GM21447 (cell line): ENCODE results near the gene TNRC6C.

Experiments used
- ATAC-seq: cut with Tn5 transposase; IDR thresholded peaks from one replicate; pipeline ENCODE4 v1.9.1; 2021; ENCODE audit not compliant: unreplicated experiment

Gene TNRC6C

DNA sequence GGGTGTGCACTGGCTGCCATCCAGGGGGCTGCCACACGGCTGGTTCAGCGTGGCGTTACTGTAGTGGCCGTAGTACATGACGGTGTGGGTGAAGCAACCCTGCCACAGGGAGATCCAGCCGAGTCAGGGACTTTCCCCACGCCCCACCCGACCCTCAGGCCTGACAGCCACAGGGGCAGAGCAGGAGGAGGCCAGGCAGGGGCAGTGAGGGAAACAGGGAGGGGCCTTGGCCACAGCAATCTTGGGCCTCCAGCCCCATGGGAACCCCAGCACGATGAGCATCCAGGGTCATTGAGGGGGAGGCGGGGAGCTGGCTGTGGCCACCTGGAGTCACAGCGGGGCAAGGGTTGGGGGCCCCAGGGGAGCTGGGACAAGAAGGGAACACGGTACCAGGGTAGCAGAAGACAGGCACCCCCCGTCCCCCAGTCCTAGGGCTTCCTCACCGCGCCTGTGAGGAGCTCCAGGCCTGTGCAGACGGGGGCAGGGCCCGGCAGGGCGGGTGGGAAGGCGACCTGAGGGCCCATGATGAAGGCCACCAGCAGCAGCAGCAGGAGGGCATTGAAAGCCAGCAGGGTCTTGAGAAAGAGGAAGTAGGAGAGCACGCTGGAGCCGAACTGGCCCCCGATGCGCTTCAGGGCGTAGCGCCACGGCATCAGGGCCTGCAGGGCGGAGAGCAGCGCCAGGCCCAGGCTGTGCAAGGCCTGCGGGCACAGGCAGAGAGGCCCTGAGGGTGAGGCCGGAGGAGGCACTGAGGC lies 165.8 kb downstream of the TNRC6C start:
- no peak for ATAC-seq

DNA sequence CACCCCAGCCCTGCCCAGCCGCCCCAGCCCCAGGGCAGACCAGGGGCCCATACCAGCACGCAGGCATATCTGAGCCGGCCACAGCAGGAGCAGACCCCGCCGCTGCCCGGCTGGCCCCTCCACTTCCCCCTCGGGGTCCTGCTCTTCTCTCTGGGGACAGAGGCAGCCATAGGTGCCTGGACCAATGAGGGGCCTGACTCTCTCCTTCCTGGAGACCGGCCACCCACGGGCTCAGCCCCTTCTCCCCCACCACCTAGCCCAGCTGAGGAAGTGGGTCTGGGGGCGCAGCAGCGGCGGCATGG lies 166.3 kb downstream of the TNRC6C start:
- ATAC-seq: no peak

DNA sequence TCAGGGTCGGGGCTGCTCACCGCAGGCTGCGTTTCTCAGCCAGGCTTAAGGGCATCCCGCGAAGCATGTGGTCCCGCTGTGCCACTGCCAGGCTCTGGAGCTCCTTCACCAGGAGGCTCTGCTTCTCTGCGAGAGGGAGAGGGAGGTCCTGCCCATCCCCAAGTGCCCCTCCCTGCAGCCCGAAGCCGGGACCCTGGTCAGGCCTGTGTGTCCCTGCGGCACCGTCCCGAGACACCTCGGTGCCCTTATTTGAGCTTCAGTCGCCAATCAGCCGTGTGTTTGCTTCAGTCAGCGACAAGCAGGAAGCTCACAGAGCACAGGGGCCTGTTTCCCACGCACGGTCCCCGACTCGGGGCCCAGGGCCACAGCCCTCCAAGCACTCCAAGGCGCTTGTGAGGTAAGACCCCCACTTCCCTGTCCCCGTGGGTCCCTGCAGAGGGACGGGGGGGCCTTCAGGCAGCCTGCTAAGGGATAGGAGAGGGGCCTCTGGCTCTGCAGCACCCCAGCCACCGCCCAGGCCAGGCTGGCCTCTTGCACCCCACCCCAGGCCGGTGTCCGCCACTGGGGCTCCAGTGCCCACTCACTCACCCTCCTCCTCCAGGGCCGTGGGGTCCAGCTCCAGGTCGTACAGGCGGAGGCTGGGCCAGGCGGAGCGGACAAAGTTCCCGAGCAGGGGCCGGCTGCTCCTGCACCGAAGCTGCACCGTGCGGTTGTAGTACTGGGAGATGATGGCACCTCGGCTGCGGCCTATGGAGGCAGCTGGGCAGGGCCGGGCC lies 166.8 kb downstream of the TNRC6C start:
- no peak for ATAC-seq

DNA sequence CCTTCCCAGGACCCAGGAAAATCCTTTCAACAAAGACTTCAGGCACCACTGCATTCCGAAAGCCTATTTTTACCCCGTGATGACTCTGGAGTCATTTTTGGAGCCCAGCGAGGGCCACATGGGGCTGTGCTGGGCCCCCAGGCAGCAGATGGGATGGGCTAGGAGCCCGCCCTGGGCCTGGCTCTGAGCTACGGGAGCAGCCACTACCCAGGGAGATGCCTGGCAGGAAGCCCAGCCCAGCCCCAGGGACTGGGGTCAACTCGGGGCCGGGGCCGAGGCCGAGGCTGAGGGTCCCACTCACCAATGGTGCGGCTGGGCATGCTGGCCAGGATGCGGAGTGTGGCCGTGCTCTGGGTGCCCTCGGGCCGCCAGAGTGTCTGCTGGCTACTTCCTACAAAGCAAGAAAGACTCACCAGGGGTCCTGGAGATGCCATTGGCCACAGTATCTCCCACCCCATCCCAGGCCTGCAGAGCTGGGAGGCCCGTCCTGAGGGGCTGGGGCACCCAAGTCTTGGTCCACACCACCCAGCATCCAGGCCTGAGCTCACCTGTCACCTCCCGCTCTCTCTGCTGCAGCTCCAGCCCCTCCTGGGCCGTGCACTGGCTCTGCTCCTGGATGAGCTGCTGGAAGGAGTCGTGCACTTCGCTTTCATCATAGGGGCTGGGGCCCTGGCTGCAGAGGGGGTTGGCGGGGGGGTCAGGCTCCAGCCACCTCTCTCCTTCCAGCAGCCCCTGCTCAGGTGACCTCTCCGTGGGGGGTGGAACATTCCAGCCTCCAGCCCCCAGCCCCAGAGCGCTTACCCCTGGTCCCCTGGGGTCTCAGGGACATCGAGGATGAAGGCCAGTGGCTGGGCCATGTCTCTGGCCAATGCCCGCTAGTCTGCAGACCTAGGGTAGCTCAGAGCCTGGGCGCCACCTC lies 167.7 kb downstream of the TNRC6C start:
- ATAC-seq: no peak

DNA sequence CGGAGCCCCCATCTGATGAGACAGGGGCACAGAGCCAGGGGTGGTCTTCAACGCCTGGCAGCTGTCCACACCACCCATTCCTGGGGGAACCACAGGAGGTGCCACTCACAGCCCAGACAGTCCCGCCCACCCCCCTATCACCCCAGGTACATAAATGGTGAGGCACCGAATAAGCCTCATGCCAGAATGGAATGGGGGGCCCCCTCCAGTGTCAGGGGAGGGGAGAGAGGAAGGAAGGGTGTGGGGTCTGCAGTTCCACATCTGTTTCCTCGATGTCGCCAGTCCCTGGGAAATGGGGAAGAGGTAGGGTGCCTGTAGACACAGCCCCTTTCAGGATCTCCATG lies 168.4 kb downstream of the TNRC6C start:
- no peak for ATAC-seq

DNA sequence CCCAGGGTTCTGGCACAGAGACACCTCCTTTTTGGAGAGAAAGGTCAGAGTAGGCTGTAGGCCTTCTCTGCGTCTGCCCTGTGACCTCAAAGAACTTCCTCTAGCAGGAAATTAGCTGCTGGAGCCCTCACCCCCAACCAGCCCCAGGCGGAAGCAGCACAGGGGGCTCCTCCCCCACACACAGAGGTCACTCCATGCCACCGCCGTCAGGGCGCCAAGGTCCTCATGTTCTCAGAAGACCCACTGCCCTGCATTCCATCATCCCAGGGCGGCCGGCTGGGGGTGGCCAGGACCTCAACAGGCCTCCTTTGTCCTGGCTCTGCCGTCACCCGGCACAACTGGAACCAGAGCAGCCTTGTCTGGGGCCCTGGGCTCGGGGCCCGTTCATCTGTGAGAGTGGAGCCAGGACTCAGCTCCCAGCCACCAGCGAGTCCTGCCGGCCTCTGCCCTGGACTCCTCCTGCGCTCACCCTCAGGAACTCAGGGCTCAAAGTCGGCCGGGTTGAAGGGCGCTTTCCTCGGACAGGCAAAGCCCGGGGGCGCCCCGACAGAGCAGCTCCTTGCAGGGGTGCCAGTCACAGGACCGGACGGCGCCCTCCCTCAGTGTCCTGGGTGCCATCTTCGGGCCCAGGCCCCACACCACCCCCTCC lies 168.9 kb downstream of the TNRC6C start:
- no peak for ATAC-seq

DNA sequence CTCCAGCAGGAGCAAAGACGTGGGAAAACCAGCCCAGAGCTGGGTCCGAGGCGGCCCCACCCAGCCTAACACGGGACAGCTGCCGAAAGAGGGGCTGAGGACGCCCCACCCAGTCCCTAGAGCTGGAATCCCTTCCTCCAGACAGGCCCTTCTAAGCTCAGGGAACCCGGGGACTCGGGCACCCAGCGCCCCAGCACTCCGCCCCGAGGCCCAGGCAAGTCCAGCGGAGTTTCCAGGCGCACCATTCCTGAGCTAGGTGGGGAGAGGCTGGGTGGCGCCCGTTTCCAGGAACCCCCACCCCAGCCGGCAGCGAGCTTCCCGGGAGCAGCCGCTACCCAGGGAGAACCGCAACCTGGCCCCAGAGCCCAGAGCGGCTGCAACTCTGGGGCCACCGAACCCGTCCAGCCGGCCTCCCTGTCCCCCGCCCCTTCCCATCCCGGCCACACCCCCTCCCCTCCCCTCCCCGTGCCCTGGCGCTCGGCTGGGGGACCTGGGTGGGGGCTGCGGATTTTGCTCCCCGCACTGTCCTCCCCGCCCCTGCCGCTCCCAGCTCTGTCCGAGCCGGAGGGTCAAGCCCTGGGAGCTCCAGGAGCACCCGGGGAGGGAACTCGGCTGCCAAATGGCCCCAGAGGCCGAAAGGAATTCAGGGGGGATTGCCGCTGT lies 169.5 kb downstream of the TNRC6C start:
- ATAC-seq: no peak

DNA sequence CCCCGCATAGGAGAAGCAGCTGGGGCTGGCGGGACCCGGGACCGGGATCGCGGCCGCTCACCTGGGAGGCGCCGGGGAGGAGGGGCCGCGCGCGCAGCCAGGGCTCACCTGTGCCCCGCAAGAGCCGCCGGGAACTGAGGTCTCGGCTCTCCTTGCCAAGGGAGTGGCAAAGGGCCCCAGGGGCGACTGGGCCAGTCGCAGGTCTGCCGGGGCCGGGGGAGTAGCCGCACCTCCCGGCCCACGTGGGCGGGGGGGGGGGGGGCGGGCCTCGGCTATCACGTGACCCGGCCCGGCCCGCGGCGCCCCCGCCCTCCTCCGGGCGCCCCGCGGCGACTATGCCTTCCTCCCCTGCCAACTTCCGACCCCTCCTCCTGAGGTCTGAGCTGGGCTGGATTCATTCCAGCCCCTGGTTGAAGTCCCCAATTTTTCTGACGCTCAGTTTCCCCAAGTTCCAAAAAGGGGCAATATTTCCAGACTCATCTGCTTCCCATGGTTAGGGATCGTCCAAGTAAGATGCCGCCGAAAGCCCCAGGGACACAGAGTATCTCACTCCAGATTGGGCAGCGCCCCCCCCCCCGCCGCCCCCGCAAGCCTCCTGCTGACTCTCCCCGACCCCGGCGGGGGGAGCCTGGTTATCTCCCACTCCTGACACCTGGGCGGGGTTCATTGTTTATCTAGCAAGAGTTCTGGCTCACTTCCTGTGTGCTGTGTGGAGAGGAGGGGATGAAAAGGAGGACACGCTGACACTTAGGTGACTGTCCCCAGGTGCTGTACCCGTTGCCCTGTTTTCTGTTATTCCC lies 170.2 kb downstream of the TNRC6C start, which contains the start of gene TMC6:
Gene TMC6 (minus strand): TSS at position 205 of the 800 bp plus-strand sequence. CDS start 1,923 bp downstream, outside the sequence.
- ATAC-seq: no peak

DNA sequence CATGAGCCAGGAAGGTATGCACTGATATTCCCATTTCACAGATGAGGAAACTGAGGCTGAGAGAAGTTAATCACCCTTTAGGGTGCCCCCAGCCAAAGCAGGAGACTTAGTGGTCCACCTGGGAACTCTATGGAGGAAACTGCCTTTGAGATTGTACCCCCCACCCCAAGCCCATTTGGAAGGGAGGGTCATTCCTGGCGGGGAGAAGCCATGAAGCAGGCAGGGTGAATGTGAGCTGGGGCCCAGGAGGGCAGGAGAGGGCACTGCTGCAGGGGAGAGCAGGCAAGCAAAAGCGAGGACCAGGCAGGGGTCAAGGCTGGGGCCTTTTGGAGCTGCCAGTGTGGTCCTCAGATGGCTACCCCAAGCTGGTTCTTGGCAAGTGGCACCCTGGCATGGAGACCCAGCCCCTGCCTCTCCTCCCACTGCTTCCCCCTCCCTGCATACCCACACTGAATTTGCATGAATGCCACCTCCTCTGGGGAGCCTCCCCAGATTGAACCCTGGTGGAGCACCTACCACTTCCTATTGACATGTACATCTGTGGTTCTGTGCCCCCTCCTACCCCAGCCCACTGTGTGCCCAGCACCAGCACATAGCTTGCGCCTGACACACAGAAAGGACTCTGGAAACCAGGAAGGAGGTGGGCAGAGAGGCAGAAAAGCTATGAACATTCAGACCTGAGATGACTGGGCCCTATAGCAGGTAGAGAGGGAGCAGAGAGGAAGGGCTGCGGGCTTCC lies 171.0 kb downstream of the TNRC6C start:
- no peak for ATAC-seq

DNA sequence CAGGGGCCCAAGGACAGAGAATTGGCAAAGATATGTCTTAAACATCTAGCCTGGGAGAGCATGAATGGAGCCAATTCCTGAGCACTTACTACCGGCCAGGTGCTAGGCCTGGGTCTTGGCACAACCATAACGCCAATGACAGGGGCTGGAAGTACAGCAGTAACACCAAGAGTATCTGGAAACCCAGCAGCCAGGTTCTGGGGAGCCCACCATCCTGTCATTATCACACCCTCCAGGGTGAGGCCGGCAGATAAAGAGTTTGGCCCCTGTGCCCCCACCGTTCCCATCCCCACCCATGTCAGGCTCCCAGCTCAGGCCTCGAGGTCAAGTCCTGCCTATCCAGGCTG lies 171.6 kb downstream of the TNRC6C start:
- no peak for ATAC-seq

DNA sequence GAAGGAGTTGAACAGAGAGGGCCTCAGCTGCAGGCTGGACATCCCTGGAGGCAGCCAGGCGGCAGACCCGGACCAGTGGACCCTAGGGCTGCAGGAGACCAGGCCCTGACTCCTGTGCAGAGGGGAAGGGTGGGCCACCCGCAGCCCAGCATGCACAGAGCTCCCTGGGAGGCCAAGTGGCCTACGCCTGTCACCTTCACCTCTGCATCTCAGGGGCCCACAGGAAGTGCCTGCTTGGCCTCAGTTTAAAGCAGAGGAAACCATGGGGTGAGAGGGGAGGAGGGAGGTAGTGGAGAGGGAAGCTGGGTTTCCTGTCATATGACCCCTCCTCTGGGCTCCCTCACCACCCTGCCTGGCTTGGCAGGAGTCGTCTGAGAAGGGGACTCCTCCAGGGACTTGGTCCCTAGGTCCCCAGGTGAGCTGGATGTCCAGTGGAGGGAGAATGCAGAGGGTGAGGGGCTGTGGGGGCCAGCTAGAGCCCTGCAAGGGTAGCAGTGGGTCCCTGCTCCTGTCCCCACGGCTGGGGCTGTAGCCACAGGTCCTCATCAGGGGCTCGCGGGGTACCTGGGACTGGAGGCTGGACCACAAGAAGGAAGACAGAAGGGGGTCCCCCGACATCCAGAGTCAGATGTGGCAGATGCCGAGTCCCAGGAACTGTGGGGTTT lies 172.1 kb downstream of the TNRC6C start, which contains the start of gene TMC8:
Gene TMC8 (plus strand): TSS at position 335 of the 665 bp plus-strand sequence. CDS start 818 bp downstream, outside the sequence.
- no peak for ATAC-seq

DNA sequence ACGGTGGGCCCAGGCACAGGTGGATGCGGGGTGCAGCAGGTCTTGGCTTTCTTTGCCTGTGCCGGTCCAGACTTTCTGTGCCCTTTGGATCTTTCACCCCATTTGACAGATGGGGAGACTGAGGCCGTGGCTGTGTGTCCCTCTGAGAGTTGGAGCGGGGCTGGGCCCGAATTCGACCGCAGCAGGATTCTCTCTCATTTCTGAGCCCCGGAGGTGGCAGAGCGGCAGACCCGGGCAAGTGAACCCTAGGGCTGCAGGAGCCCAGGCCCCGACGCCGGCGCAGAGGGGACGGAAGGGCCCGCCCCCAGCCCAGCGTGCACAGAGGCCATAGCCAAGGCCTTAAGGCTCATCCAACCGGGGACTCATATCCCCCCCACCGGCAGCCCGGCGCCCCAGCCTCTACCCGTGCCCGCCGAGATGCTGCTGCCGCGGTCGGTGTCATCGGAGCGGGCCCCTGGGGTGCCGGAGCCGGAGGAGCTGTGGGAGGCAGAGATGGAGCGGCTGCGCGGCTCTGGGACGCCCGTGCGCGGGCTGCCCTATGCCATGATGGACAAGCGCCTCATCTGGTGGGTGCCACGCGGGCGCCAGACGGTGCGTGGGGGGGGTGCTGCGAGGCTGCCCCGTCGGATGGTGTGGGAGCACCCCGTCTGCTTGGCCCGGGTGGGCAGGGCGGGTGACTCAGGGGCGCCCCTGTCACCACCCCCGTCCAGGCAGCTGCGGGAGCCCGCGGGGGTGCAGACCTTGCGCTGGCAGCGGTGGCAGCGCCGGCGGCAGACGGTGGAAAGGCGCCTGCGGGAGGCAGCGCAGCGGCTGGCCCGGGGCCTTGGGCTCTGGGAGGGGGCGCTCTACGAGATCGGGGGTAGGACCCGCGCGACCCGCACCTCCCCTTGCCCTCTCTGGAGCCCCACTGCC lies 172.9 kb downstream of the TNRC6C start:
- ATAC-seq: no peak

DNA sequence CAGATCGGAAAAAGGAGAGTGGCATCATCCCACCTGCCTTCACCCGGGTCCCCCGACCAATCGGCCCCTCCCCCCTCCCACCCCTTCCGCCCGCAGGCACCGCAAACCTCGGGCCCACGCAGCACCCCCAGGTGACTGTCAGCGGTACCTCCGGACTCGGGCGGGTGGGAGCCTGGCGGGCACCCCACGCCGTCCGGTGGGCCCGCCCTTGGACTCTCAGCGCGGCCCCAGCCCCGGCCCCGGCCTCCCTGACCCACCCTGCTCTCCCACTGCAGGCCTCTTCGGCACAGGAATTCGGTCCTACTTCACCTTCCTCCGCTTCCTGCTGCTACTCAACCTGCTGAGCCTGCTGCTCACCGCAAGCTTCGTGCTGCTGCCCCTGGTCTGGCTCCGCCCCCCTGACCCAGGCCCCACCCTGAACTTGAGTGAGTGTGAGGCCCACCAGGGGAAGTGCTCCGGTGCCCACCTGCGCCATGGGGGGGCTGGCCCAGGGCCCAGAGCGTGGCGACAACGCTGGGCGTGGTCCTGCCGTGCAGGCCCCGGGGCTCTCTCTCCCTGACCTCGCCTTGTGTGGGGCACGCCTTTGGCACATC lies 173.7 kb downstream of the TNRC6C start:
- ATAC-seq: no peak

DNA sequence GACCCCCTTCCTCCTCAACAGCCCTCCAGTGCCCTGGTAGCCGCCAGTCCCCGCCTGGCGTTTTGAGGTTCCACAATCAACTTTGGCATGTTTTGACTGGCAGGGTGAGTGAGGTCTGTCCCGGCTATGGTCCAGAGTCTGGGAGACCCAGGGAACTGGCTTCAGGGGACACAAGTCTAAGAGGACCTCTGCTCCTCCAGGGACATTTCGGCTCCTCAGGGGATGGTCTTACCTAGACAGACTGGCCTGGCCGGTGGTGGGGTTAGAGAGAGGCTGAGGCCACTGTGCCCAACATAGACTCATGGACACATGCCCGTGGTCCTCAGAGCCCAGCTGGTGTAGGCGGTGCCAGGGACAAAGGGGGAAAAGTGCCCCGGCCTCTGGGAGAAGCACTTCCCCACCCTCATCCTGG lies 174.3 kb downstream of the TNRC6C start:
- no peak for ATAC-seq

DNA sequence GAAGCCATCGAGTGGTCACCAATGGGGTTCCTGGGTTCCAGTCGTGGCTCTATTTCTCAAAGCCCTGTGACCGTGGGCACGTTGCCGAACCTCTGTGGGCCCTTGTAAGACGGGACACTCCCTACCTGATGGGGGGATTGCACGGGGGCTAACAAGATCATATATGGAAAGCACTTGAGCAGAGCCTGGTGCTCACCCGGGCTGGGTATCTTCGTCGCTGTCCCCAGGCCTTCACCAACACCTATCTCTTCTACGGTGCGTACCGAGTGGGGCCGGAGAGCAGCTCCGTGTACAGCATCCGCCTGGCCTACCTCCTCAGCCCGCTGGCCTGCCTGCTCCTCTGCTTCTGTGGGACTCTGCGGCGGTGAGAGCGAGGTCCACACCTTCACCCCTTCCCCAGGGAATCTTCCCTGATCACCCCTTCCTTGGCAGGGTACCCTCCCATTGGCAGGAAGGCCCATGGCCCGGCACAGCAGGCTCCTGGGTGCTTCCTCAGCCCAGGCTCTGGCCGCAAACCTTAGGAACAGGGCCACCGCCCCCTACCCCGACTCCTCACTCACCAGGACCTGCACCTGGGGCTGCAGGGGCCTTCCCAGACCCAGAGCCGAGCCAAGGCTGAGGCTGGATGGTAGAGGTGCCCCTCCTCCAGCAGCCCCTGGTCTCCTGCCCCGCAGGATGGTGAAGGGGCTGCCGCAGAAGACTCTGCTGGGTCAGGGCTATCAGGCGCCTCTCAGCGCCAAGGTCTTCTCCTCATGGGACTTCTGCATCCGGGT lies 174.9 kb downstream of the TNRC6C start:
- ATAC-seq: no peak
